ENCODE results near the gene CKMT2.

DNA sequence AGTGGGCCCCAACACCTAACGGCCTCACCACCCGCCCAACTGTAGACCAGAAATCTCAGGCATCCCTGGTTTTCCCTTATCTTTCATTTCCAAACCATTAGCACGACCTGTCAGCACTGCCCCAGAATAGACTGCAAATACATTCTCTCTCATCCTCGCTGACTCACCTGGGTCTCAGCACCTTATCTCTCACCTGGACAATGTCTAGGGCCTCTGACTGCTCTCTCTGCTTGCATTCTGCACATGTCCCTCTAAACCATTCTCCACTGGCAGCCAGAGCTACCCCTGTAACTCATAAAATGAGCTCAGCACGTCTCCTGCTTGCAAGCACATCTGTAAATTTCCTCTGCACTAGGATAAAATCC, 12.7 kb downstream of the CKMT2 start:
- TF ChIP-seq, protein P1, sequence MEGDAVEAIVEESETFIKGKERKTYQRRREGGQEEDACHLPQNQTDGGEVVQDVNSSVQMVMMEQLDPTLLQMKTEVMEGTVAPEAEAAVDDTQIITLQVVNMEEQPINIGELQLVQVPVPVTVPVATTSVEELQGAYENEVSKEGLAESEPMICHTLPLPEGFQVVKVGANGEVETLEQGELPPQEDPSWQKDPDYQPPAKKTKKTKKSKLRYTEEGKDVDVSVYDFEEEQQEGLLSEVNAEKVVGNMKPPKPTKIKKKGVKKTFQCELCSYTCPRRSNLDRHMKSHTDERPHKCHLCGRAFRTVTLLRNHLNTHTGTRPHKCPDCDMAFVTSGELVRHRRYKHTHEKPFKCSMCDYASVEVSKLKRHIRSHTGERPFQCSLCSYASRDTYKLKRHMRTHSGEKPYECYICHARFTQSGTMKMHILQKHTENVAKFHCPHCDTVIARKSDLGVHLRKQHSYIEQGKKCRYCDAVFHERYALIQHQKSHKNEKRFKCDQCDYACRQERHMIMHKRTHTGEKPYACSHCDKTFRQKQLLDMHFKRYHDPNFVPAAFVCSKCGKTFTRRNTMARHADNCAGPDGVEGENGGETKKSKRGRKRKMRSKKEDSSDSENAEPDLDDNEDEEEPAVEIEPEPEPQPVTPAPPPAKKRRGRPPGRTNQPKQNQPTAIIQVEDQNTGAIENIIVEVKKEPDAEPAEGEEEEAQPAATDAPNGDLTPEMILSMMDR (IDR thresholded peaks at IDR 0.05), result no peak
- no peak for TF ChIP-seq POLR2A (IDR thresholded peaks at IDR 0.05)
- TF ChIP-seq EP300 (IDR thresholded peaks at IDR 0.05), result no peak

All from ovary (tissue), 3 donors.